Inflammatory macrophage treated with lipopolysaccharide for 4 hours (primary cell): ENCODE measurements around the gene PTGES.
A peak's percentile ranks its signal among the peaks of the same experiment; 100 is the strongest.

Source experiments
- DNase-seq: peaks from one replicate; pipeline ENCODE4 v3.0.0-alpha.2; 2020

PTGES gene

GRCh38 chr9:129740666-129741464 is 12.0 kb downstream of the PTGES start:
- no peak for DNase-seq

- DNase-seq, result no peak
These were observed 12.7 kb downstream of the PTGES start for GRCh38 chr9:129740174-129740573.

DNA sequence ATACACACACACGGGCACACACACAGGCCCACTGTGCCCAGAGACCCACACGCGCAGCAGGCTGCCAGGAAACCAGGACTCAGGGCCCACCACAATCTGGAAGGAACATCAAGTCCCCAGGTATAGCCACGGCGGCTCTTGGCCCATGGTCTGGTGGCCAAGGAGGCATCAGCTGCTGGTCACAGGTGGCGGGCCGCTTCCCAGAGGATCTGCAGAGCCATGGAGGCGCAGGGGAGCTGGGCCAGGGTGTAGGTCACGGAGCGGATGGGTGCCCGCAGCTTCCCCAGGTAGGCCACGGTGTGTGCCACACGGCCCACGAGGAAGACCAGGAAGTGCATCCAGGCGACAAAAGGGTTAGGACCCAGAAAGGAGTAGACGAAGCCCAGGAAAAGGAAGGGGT is 13.4 kb downstream of the PTGES start:
- DNase-seq, result no peak

DNA sequence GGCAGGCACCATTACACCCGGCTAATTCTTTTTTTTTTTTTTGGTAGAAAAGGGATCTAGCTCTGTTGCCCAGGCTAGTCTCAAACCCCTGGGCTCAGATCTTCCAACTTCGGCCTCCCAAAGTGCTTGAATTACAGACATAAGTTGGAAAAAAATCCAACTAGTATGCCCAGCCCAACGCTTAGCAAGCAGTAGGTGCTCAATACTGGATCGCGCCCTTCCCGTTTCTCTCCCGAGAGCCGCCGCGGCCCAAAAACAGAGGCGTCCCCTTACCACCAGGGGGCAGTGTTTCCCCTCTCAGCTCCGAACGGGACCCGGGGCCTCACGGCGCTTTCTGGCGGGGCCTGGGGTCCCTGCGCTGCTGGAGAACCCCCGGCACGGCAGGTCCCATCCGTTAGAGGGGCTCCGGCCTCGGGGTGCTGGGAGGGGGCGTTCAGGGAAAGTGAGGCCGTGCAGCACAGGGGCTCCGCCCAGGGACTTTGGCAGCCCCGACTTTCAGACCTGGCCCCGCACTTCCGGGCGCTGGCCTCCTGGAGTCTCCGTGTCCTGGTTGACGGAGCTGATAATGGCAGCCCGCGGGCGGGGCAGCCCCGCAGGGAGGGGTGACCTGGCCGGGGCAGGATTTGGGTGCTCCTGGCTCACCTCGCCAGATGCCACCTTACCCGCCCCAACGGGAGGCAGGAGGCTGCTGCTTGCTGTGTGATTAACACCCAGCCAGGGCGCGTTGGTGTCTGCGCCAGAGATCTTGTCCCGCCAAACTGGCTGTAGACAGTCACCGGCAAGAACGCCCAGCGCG is 15.2 kb downstream of the PTGES start:
- DNase-seq, result peak; percentile 81

DNA sequence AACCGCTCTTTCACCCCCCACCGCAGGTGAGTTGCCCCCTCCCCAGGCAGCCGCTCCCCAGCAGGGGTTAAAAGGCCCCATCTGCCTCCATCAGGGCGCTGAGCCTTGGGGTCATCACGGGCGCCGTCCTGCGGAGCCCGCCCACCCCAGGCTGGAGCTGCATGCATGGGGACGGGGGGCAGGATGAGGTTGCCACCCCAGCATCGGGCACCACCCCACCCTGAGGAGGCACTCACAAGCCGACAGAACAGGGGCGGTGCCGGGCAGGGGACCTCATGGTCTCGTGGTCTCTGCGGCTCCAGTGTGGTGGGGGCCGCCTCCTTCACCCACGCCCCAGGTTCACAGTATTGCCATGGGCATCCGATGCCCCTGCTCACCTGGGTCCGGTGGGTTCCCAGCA is 16.5 kb downstream of the PTGES start:
- DNase-seq, result no peak

GRCh38 chr9:129735546-129735945 is 17.3 kb downstream of the PTGES start:
- no peak for DNase-seq

- DNase-seq, result no peak
These were observed 19.2 kb downstream of the PTGES start for GRCh38 chr9:129733632-129733953.

- no peak for DNase-seq
These were observed 19.8 kb downstream of the PTGES start for GRCh38 chr9:129732946-129733631.

DNA sequence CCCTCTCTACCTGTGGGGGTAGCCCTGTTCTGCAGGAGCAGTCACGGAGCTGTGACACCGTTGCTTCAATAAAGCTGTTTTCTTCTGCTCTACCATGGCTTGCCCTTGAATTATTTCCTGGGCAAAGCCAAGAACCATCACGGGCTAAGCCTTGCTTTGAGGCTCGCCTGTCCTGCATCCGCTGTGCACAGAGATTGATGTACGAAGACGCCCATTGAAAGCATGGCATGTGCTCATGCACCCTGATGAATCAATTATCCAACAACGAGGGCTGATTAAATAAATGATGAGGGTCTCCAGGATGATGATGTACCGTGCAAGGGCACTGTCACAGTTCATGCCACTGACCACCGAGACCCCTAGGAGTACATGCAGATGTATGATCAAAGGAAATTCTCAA is 20.7 kb downstream of the PTGES start:
- no peak for DNase-seq

GRCh38 chr9:129731477-129732085 is 21.3 kb downstream of the PTGES start:
- no peak for DNase-seq

GRCh38 chr9:129728744-129729143 is 24.1 kb downstream of the PTGES start:
- DNase-seq, result no peak

GRCh38 chr9:129726322-129727160 is 26.3 kb downstream of the PTGES start:
- DNase-seq, result peak; percentile 60

DNA sequence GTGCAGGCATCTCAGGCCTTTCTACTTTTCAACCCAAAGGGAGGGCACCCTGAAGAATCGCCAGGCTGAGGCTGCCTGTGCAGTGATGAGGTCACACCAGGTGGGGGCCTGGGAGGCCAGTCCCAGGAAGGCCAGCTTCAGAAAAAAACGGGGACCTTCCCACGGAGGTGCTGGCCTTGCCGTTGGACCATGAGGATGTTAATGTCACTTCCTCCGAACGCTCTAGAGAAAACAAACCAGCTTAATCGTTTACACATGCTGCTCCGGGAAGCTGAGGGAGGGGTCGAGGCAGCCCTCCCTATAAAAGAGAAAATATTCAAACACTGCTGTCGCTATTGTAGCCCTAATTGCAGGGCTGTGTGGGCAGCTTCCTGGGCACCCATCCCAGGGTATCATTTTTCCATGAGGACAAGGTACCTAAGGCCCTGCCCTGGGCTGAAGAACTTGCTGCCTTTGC is 27.0 kb downstream of the PTGES start:
- no peak for DNase-seq

DNA sequence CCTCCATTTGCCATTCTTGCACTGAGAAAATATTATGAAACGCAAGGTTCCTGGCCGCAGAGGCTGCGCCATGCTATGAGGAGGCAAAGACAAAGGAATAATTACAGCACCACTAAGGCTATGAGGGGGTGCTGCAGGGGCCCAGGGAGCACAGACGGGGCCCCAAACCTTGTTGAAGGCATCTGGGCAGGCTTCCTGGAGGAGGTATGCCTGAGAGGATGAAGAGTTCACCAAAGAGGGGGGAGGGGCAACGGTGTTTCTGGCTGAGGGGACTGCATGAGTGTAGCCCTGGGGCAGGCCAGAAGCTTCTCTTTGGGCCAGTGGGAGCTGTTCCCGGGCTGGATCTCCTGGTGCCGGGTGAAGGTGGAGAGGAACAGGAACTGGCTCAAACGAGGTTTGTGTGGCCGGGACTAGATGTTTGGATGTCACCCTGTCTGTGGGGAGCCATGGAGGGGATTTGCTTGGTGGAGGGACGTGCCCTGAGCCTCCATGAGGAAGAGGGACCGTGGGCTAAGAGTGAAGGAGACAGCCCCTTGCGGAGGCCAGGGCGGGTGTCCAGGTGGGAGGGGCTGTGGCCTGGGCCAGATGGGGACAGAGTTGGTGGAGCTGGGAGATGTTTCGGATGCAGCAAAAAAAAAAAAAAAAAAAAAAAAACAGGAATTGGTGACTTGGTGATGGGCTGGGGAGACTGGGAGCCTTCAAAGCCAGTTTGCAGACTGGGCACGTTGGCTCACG is 28.2 kb downstream of the PTGES start:
- no peak for DNase-seq

DNA sequence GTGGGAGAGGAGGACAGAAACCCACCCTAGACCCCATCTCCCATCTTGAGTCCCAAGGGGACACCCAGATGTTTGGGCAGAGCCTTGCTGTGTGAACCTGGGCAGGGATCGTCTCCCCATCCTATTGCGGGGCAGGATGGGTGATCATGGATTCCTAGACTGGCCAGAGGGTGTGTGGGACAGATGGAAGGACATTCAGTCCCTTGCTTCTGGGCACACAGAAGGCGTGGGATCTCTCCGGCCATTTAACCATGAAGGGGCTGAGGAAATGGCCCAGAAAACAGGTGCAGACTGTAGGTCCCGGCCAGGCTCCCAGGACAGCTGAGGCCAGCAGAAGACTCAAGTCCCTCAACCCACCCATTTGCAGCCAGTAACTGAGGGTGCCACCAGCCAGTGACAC is 29.9 kb downstream of the PTGES start:
- no peak for DNase-seq

DNA sequence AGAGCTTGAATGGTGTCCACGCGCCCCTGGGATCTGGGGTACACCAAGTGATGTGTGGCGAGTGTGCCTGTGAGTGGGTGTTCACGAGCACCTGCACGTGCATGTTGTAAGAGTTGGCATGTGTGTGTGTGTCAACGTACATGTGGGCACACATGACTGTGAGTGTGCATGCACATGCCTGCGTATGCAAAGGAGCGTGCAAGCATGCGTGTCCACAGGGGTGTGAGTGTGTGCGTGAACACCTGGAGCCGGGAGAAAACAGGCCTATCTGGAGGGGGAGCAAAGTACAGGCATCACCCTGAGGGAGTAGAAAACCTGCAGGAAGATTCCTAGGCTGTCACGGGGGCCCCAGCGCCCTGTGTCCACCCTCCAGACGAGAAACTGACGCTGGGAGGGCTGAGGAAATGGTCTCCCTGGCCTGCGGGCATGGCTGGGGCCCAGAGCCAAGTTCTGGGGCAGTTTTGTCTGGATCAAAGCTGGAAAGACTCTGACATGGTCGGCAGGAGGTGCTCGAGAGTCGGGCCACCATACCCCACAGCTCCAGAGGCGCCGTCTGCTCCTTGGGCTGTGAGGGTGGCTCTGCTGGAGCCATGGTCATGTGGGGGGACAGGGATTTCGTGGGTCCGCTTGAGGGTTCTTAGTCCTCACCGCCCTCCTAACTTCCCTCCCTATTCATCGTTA is 31.8 kb downstream of the PTGES start:
- no peak for DNase-seq

DNA sequence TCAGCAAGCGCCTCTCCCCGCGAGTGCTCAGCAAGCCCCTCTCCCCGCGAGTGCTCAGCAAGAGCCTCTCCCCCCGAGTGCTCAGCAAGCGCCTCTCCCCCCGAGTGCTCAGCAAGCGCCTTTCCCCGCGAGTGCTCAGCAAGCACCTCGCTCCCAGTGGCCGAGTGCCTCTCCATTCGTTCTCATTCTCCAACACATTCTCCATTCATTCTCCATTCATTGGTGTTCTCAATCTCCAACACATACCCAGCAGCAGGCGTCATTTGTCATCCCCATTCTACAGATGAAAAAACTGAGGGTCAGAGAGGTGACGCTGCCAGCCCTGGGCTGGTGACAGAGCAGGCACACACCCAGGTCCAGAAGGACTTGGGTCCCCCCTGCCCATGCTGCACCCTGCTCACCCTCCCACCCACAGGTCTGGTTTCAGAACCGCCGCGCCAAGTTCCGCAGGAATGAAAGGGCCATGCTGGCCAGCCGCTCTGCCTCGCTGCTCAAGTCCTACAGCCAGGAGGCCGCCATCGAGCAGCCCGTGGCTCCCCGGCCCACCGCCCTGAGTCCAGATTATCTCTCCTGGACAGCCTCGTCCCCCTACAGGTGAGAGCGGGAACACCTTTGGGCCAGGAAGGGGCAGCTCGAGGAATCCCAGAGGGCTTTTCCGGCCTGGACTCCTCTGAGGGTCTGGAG is 32.5 kb downstream of the PTGES start:
- DNase-seq, result no peak

- no peak for DNase-seq
These were observed 33.7 kb downstream of the PTGES start for GRCh38 chr9:129719135-129719534.

GRCh38 chr9:129718647-129719046 is 34.2 kb downstream of the PTGES start:
- no peak for DNase-seq

- no peak for DNase-seq
These were observed 34.9 kb downstream of the PTGES start for GRCh38 chr9:129717991-129718390.
